ENCODE data around the gene ESRP2. TPM values are rescaled to one million over a fixed set of nuclear protein-coding genes. Genes with fewer than 3 reads are reported as not detected.
A peak's percentile ranks its signal among the peaks of the same experiment; 100 is the strongest.

ESRP2 gene
- total RNA-seq, 1 donor from 2014 or later = 82.3 TPM

- no peak for DNase-seq (ENCODE audit: low spot score, unreplicated experiment)
- no peaks in the 10 kb centered on the region for H3K27me3 Mint-ChIP-seq
- no peaks in the 10 kb centered on the region for H3K9me3 Mint-ChIP-seq (ENCODE audit: low read depth)
- H3K4me1 Mint-ChIP-seq (ENCODE audit: low read depth) = peaks cover 9% of the 10 kb centered on the region
- TF ChIP-seq, protein P1, sequence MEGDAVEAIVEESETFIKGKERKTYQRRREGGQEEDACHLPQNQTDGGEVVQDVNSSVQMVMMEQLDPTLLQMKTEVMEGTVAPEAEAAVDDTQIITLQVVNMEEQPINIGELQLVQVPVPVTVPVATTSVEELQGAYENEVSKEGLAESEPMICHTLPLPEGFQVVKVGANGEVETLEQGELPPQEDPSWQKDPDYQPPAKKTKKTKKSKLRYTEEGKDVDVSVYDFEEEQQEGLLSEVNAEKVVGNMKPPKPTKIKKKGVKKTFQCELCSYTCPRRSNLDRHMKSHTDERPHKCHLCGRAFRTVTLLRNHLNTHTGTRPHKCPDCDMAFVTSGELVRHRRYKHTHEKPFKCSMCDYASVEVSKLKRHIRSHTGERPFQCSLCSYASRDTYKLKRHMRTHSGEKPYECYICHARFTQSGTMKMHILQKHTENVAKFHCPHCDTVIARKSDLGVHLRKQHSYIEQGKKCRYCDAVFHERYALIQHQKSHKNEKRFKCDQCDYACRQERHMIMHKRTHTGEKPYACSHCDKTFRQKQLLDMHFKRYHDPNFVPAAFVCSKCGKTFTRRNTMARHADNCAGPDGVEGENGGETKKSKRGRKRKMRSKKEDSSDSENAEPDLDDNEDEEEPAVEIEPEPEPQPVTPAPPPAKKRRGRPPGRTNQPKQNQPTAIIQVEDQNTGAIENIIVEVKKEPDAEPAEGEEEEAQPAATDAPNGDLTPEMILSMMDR (IDR thresholded peaks at IDR 0.05; ENCODE audit: unreplicated experiment) = no peak
- peak overlapping the region; percentile 98 for H3K4me3 Mint-ChIP-seq (ENCODE audit: low read depth)
- no peak overlapping the region for H3K27ac Mint-ChIP-seq
- H3K36me3 Mint-ChIP-seq (ENCODE audit: insufficient read depth) = peaks cover 2% of the 10 kb centered on the region
These were observed 8.6 kb upstream of the ESRP2 start for GRCh38 chr16:68244481-68244902.

DNA sequence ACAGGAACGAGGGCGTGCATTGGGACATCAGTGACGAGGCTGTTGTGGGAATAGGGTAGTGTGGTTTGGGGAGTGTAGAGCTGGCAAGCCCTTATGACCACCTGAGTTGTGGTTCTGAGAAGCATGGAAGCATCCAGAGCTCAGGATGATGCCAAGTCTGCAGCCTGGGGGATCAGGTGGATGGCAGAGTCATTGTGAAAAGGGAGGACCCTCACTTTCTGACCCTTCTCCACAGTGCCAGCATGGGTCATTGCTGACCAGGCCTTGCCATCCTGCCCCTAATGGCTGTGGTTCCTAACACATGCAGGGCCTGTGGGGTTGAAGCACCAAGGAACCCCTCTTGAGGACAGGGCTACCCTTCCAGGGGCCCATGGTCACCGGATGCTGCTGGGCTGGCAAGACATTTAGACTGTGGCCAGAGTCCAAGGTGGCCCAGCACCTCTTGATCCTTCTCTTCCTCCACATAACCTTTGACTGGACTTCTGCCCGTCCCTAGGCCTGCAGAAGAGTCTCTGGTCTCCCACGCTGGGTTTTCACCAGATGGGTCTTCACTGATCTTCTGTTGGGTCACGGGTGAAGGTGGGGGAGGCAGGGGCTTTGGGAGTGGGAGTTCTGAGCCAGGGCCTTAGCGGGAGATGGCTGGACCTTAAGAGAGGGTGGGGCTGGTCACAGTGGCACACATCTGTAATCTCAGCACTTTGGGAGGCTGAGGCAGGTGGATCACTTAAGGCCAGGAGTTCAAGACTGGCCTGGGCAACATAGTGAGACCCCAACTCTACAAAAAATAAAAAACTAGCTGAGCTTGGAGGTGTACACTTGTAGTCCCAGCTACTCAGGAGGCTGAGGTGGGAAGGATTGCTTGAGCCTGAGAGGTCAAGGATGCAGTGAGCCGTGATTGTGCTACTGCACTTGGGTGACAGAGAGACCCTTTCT is 7.3 kb upstream of the ESRP2 start:
- Mint-ChIP-seq H3K9me3 (ENCODE audit: low read depth) (peaks cover 3% of the 10 kb centered on the region), H3K27ac (no peak overlapping the region), H3K4me1 (ENCODE audit: low read depth) (peaks cover 9% of the 10 kb centered on the region), H3K27me3 (no peaks in the 10 kb centered on the region), H3K4me3 (ENCODE audit: low read depth) (peak overlapping the region; percentile 98), H3K36me3 (ENCODE audit: insufficient read depth) (peaks cover 4% of the 10 kb centered on the region)
- TF ChIP-seq, protein P1 (IDR thresholded peaks at IDR 0.05; ENCODE audit: unreplicated experiment) = no peak
- no peak for DNase-seq (ENCODE audit: low spot score, unreplicated experiment)

DNA sequence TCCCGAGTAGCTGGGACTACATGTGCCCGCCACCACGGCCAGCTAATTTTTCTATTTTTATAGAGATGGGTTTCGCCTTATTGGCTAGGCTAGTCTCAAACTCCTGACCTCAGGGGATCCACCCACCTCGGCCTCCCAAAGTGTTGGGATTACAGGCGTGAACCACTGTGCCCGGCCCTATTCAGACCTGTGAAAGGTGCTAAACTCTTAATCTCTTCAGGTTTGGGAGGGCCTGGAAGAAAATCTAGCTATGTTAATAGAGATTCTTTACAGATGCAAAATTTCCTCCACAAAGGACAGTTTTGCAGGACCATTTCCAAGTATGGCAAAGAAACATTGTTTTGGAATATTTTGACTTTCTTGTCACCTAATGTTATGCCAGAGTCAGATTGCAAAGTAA is 6.2 kb upstream of the ESRP2 start:
- TF ChIP-seq, protein P1 (IDR thresholded peaks at IDR 0.05; ENCODE audit: unreplicated experiment) = no peak
- no peak for DNase-seq (ENCODE audit: low spot score, unreplicated experiment)
- peaks cover 5% of the 10 kb centered on the region for H3K36me3 Mint-ChIP-seq (ENCODE audit: insufficient read depth)
- no peaks in the 10 kb centered on the region for H3K27me3 Mint-ChIP-seq
- peaks cover 12% of the 10 kb centered on the region for H3K4me1 Mint-ChIP-seq (ENCODE audit: low read depth)
- H3K27ac Mint-ChIP-seq = no peak overlapping the region
- peaks cover 3% of the 10 kb centered on the region for H3K9me3 Mint-ChIP-seq (ENCODE audit: low read depth)
- no peak overlapping the region for H3K4me3 Mint-ChIP-seq (ENCODE audit: low read depth)

DNA sequence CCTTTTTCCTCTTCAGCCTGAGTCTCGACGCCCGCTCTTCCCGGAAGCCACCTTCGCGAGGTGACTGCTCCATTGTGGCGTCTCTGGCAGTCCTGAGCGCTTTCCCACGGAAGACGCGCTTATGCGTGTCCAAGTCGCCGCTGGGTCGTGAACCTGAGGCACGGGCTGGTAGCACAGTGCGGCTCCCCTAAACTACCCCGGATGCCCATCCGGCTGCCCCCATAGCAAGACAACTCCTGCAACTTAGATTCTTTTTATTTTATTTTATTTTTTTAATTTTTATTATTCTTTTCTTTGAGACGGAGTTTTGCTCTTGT is 2.1 kb upstream of the ESRP2 start:
- H3K27me3 Mint-ChIP-seq = no peaks in the 10 kb centered on the region
- H3K27ac Mint-ChIP-seq = peak overlapping the region; percentile 98
- H3K9me3 Mint-ChIP-seq (ENCODE audit: low read depth) = peaks cover 3% of the 10 kb centered on the region
- TF ChIP-seq, protein P1 (IDR thresholded peaks at IDR 0.05; ENCODE audit: unreplicated experiment) = no peak
- H3K36me3 Mint-ChIP-seq (ENCODE audit: insufficient read depth) = peaks cover 8% of the 10 kb centered on the region
- H3K4me1 Mint-ChIP-seq (ENCODE audit: low read depth) = peaks cover 26% of the 10 kb centered on the region
- DNase-seq (ENCODE audit: low spot score, unreplicated experiment) = no peak
- peak overlapping the region; percentile 87 for H3K4me3 Mint-ChIP-seq (ENCODE audit: low read depth)

DNA sequence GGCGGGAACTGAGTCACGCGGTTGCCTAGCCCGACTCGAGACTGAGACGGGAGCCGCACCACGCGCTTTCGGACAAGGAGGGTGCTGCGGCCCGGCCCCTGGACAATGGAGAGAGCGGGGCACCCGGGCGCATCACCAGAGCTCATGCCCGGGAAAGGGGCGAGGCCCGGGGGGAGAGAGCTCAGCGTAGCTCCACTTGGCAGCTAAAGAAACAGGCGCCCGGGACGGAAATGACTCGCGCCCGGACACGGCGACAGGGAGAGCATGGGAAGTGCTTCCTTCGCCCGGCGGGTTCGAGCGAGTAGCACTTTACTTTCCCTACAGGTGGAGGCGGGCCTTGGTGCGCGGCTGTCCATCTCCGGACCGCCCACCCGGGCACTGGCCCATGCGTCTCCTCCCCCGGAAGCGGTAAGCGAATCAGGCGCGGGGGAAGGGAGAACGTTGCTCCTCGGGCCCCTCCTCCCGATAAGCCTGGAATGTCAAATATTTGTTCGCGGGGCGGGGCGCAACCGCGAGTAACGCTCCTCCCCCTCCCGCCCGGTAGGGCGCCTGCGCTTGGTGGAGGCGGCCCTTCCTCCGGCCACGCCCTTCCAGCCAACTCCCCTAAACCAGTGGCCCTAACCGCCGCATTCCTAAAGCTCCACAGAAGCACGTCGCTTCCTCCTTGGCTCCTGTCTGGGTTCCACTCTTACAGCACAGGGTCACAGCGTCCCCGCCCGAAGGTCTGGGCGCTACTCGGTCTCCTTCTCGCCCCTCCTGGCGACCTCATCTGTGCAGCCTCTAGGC is 1.5 kb upstream of the ESRP2 start:
- Mint-ChIP-seq H3K4me1 (ENCODE audit: low read depth) (peaks cover 28% of the 10 kb centered on the region), H3K36me3 (ENCODE audit: insufficient read depth) (peaks cover 9% of the 10 kb centered on the region), H3K27ac (peak overlapping the region; percentile 98), H3K9me3 (ENCODE audit: low read depth) (peaks cover 3% of the 10 kb centered on the region), H3K4me3 (ENCODE audit: low read depth) (peak overlapping the region; percentile 87), H3K27me3 (no peaks in the 10 kb centered on the region)
- peak; percentile 97 for DNase-seq (ENCODE audit: low spot score, unreplicated experiment)
- TF ChIP-seq, protein P1 (IDR thresholded peaks at IDR 0.05; ENCODE audit: unreplicated experiment) = no peak
